Activated T-cell treated with anti-CD3 and anti-CD28 coated beads for 1 hour (primary cell): ENCODE data around the gene CARD11.

ENCODE experiments used
- DNase-seq: peaks from one replicate; pipeline ENCODE4 v3.0.0-alpha.2; 2020; ENCODE audit warnings: low read depth

The CARD11 gene

DNA sequence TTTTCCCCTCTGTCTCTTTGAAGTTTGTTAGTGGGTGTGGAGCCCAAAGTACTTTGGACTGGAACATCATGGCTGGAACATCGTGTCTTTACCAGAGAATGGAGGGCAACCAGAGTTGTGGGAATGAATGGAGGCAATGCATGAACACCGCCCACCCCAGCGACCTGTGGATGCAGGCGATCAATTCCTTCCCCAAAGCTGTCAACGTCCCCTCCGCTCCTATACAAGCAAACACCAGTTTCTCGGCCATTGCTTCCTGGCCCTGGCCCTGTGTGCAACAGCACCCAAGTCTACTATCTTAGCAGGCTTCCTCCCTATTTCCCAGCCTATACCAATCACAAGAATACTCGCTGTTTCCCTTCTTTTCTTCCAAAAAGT, 62.6 kb downstream of the CARD11 start:
- no peak for DNase-seq

- no peak for DNase-seq
Measured at GRCh38 chr7:2980401-2981102, 63.1 kb downstream of the CARD11 start.

DNA sequence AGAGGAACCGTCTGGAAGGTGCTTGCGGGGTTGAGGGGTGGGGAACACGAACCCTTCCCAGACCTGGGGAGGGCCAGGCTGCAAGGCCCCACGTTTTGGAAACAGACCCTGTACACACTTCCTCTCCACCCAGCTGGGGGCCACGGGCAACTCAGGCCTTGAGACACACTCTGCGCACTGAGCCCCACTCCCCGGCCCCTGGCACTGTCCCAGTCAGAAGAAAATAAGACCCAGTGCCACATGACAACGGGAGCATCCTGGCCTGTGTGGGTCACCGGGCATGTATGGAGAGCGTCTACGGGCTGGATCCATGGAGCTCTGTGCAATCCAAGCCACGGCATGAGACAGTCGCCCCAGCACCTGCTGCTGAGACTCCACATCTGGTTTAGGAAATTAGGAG, 63.7 kb downstream of the CARD11 start:
- DNase-seq = no peak

- no peak for DNase-seq
Measured at GRCh38 chr7:2979201-2979631, 64.5 kb downstream of the CARD11 start.

- peak; percentile 42 for DNase-seq
Measured at GRCh38 chr7:2978408-2978807, 65.3 kb downstream of the CARD11 start.

GRCh38 chr7:2975821-2976371, 67.8 kb downstream of the CARD11 start:
- no peak for DNase-seq

GRCh38 chr7:2974093-2974819, 69.4 kb downstream of the CARD11 start:
- DNase-seq = no peak

DNA sequence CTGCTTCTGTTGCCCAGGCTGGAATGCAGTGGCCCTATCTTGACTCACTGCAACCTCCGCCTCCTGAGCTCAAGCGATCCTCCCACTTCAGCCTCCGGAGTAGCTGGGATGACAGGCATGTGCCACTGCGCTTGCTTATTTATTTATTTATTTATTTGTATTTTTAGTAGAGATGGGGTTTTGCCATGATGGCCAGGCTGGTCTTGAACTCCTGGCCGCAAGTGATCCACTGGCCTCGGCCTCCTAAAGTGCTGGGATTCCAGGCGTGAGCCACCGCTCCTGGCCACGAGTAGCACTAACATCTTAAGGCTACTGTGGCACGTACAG, 70.9 kb downstream of the CARD11 start:
- DNase-seq = no peak

DNA sequence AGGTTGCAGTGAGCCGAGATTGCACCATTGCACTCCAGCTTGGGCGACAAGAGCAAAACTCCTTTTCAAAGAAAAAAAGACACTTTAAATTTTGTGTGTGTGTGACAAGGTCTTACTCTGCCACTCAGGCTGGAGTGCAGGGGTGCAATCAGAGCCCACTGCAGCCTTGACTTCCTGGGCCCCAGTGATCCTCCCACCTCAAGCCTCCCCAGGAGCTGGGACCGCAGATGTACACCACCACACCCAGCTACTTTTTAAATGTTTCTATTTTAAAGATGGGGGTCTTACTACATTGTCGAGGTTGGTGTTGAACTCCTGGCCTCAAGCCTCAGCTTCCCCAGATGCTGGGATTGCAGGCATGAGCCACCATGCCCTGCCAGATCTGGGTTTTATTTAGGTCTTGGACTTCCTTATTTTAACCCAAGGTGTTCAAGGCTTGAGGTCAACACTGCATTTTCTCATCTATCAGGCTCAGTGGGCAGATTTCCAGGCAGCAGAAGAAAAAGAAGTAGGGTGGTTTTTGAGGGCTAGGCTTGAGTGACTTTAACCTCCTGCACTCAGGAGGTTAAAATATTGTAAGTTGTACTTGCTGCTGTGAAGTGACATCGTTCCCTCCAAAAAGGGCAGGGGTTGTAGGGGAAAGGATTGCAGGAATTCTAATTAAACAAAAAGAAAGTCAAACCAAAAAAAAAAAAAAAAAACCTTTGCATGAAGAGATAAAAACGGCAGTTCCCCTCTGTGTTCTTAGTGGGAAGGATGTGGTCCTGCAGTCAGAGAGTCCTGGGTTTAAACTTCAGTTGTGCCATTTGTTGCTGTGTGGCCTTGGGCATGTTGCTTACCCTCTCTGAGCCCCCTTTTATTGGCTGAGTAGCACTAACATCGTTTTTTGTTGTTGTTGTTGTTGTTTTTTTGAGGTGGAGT, 71.5 kb downstream of the CARD11 start:
- DNase-seq = no peak

DNA sequence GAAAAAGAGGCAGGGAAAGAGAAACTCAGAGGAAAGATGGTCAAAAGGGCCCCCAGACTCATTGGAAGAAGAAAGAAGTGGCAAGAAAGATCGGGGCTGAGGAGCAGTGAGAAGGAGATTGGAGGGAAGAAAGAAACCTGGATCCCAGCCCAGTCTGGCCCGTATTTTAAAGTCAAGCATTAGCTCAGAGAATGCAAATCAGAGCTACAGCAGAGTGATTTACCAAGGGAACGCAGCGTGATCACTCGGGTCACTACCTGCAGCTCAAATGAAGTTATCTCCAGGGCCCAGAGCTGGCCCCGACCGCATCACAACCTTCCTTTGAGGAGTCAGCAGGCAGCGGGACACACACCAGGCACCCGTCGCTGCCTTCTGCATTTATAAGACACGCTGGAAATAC, 72.8 kb downstream of the CARD11 start:
- no peak for DNase-seq

DNA sequence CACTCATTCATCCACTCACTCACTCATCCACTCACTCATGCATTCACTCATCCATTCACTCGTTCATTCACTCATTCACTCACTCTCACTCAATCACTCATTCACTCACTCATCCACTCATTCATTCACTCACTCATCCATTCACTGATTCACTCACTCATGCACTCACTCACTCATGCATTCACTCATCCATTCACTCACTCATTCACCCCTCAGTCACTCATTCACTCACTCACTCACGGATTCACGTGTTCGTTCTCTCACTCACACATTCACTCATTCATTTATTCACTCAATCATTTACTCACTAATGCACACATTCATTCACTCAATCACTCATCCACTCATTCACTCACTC, 73.4 kb downstream of the CARD11 start:
- no peak for DNase-seq

- no peak for DNase-seq
Measured at GRCh38 chr7:2969398-2970306, 74.0 kb downstream of the CARD11 start.

DNA sequence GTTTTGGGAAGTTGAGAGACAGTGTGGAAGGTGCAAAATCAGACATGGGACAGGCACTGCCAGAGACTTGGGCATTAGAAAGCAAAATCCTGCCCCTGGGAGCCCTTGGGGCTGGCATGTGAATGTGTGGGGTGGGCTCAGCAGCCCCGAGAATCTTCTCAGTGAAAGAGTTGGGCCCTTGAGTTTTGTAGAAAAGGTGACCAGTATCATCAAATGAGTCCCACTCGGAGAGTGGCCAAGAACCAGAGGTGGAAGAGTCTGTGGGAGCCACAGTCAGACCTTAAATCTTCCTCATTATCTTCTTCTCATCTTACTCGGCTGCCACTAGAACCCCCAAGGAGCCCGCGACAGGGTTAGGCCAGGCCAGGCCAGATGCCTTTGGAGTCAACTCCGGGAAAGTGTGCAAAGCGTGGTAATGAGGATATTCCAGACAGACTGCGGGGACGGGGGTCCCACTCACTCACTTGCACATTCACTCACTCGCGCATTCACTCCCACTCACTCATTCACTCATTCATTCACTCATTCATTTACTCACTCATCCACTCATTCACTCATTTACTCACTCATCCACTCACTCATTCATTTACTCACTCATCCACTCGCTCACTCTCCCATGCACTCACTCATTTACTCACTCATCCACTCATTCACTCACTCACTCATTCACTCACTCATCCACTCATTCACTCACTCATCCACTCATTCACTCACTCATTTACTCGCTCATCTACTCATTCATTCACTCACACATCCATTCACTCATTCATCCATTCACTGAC, 74.9 kb downstream of the CARD11 start:
- DNase-seq = no peak

- DNase-seq = no peak
Measured at GRCh38 chr7:2968176-2968575, 75.5 kb downstream of the CARD11 start.

- no peak for DNase-seq
Measured at GRCh38 chr7:2967705-2968104, 76.0 kb downstream of the CARD11 start.

DNA sequence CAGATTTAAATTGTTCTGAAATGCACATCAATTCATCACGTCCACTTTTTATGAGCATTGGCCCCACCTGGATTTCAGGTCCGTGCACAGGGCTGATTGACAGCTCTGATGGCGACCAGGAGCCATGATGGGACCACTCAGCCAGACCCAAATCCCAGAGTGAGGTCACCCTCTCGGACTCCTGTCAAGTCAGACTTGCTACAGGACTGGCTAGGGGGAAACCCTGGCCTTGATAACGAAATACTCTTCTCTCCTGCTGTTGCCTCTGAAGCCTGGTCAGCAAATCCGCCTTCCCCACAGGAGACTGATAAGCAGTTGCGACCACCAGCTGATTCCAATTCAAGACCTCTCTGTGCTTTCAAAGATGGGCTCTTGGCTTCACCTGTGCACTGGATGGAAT, 76.4 kb downstream of the CARD11 start:
- no peak for DNase-seq

DNA sequence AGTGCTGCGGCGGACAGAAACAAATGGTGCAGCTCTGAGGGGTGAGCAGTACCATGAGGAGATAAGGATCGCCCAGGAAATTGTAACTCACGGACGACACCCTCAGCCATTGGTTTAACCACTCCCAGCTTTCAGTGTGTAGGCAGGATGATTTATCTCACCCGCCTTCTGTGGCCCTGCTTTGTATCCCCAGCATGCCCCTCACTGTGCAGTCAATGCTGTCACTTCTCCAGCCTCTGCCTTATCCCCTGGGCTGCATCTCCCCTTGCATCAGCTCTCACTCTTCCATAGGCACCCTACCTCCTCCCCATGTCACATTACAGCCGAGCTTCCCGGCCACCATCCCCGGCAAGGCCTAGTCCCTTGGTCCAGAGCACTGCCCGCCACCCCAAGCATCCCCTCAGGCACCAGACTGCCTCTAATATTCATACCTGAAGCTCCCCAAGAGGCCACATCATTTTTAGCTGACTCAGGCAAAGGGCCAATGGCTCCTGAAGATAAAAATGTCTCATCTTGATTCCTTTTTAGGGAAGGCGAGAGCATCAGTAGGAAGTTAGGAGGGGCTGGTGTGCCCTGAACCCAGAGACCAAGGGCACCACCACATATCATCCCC, 77.1 kb downstream of the CARD11 start:
- DNase-seq = no peak

- no peak for DNase-seq
Measured at GRCh38 chr7:2965745-2966270, 77.9 kb downstream of the CARD11 start.

DNA sequence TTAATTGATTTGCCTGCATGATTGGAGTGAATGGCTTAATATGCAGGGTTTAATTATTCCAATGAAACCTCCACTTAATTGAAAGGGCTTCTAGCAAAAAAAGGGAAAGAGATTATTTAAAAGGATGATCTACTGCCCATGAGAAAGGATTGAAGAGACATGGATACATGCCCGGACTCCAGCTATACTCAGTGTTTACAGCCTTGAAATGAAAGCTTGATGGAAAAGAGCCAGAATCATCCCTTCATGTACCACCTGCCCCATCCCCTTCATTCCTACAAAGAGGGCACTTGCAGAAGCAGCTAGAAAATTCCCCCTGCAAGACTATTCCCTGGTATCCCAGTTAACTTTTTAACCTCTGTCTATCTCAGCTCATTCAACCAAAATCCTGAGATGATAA, 78.4 kb downstream of the CARD11 start:
- no peak for DNase-seq

DNA sequence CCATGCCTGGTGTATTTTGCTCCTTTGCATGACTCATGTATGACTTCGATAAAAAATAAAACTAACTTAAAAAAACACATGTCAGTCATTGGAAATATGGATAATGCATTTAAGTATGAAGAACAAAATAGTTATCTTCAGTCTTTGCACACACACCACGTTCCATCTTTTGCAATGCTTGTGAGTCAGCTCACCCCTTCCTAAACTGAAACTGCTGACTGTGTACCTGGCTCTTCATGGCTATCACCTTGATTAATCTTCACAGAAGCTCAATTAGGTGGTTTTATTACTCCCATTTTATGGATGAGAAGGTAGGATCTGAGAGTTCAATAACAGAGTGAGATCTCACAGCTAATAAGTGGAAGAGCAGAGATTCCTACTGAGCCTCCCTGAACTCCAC, 79.5 kb downstream of the CARD11 start:
- no peak for DNase-seq
